HepG2 (cell line): ENCODE measurements around the gene ZNF226. TPM values are rescaled to one million over a fixed set of nuclear protein-coding genes. Genes with fewer than 3 reads are reported as not detected.

Experiments used
- ATAC-seq: fragments of 200-7000 bp; cut with Tn5 transposase; 3 replicates; pipeline ENCODE4 v1.9.1; 2020; ENCODE audit warnings: mild to moderate bottlenecking, moderate library complexity
- BruUV-seq: library from RNA; stranded (reverse); fragments of 400-500 nt; replicated peaks from 2 replicates; lab custom pipeline; 2021; lab: Mats Ljungman, UMichigan
- CTCF ChIA-PET: fragments of 300-600 bp; formaldehyde crosslinking; extraction: SDS; loops from one replicate; lab custom pipeline; 2021; ENCODE audit warnings: low total read pairs, inconsistent platforms, low intra/inter-chr PET ratio; lab: Yijun Ruan, JAX
- POLR2A ChIA-PET: fragments of 350-600 bp; sonication (Branson Sonifier 250); formaldehyde crosslinking; loops from one replicate; lab custom pipeline; 2020; ENCODE audit warnings: antibody characterized with exemption, inconsistent platforms; lab: Yijun Ruan, JAX
- DNase-seq: peaks from one replicate; pipeline ENCODE4 v3.0.0-alpha.2; 2015; ENCODE audit warnings: low spot score
- FAIRE-seq: peaks from 3 replicates; lab custom pipeline; 2011; peaks lifted over from hg19 to GRCh38; lab: Jason Lieb, UNC
- H2AFZ ChIP-seq: one replicate; pipeline ENCODE4 v1.6.1; 2011; ENCODE audit warnings: low read length, inconsistent platforms
- H3K27ac ChIP-seq: fragments of 300-600 bp; 3 replicates; pipeline ENCODE4 v1.8.0; 2011; ENCODE audit warnings: mixed run types, mild to moderate bottlenecking, mixed read lengths, low read length, inconsistent platforms; ENCODE audit not compliant: insufficient read depth; ENCODE audit errors: extremely low read length
- H3K27me3 ChIP-seq, 2 experiments: fragments of 200-600 bp in 1 of 2; 2 replicates in 1 of 2; 3 replicates in 1 of 2; pipeline versions ENCODE4 v1.6.0 to v1.8.0; 2011; ENCODE audit warnings: low read length in 2 of 2, mild to moderate bottlenecking in 2 of 2, moderate library complexity in 2 of 2, inconsistent platforms in 1 of 2; ENCODE audit not compliant: insufficient read depth in 2 of 2, control insufficient read depth in 1 of 2
- H3K36me3 ChIP-seq, 2 experiments: fragments of 200-600 bp in 1 of 2; replicated peaks in 1 of 2; 2 replicates in 1 of 2; 3 replicates in 1 of 2; pipeline versions ENCODE4 v1.5.1 to v1.8.0; 2011; ENCODE audit warnings: low read length in 2 of 2, inconsistent platforms in 1 of 2; ENCODE audit not compliant: insufficient read depth in 2 of 2, control insufficient read depth in 1 of 2
- H3K4me1 ChIP-seq: 2 replicates; pipeline ENCODE4 v1.5.1; 2012; ENCODE audit warnings: low read length, inconsistent platforms; ENCODE audit not compliant: insufficient read depth
- H3K4me2 ChIP-seq: 2 replicates; pipeline ENCODE4 v1.6.0; 2011; ENCODE audit warnings: low read depth, low read length, inconsistent platforms
- H3K4me3 ChIP-seq, 3 experiments: fragments of 200-600 bp in 1 of 3; sonication (generic), shearing (Covaris generic) in 1 of 3; replicated peaks in 1 of 3; 2 replicates each; pipeline ENCODE4 v1.5.1; 2011 to 2016; ENCODE audit warnings: low read length in 3 of 3, inconsistent platforms in 2 of 3, low read depth in 2 of 3, mild to moderate bottlenecking in 2 of 3, control low read depth in 1 of 3, mixed read lengths in 1 of 3; ENCODE audit not compliant: insufficient read depth in 1 of 3
- H3K79me2 ChIP-seq: one replicate; pipeline ENCODE4 v1.6.1; 2011; ENCODE audit warnings: low read length, inconsistent platforms; ENCODE audit not compliant: insufficient read depth
- H3K9ac ChIP-seq: 2 replicates; pipeline ENCODE4 v1.6.0; 2011; ENCODE audit warnings: mild to moderate bottlenecking, low read depth, low read length, inconsistent platforms; ENCODE audit not compliant: insufficient read depth
- H3K9me3 ChIP-seq: 2 replicates; pipeline ENCODE4 v1.5.1; 2012; ENCODE audit warnings: mild to moderate bottlenecking, low read length
- H4K20me1 ChIP-seq: 2 replicates; pipeline ENCODE4 v1.6.0; 2011; ENCODE audit warnings: inconsistent platforms, mild to moderate bottlenecking, low read length, moderate library complexity; ENCODE audit not compliant: insufficient read depth
- ATF2 ChIP-seq: sonication (generic); formaldehyde crosslinking; IDR thresholded peaks from 2 replicates; pipeline ENCODE4 v1.4.0; 2020; ENCODE audit warnings: missing genetic modification reagents
- FOXA1 ChIP-seq, 2 experiments: fragments of 450-650 bp in 1 of 2; sonication (generic) in 1 of 2; formaldehyde crosslinking in 1 of 2; IDR thresholded peaks; 2 replicates each; pipeline versions ENCODE4 v1.4.0 to v1.6.1; 2016 to 2020; ENCODE audit warnings: missing genetic modification reagents in 1 of 2
- LCORL ChIP-seq, 2 experiments: fragments of 450-650 bp in 1 of 2; sonication (generic) in 1 of 2; formaldehyde crosslinking in 1 of 2; IDR thresholded peaks; 2 replicates each; pipeline versions ENCODE4 v1.5.0 to v1.6.1; 2017 to 2020; ENCODE audit warnings: antibody characterized with exemption in 1 of 2, missing genetic modification reagents in 1 of 2
- MAFF ChIP-seq: IDR thresholded peaks from 2 replicates; pipeline ENCODE4 v1.6.1; 2011; ENCODE audit warnings: low read depth, low read length, improper control_type of control experiment
- MLX ChIP-seq: IDR thresholded peaks from 2 replicates; pipeline ENCODE4 v1.6.1; 2016
- PHF5A ChIP-seq: IDR thresholded peaks from one replicate; pipeline ENCODE4 v1.6.1; 2018; ENCODE audit warnings: low read depth, missing genetic modification reagents; ENCODE audit not compliant: unreplicated experiment
- RAD51 ChIP-seq: fragments of 450-650 bp; IDR thresholded peaks from 2 replicates; pipeline ENCODE4 v1.6.1; 2016; ENCODE audit warnings: borderline replicate concordance
- TGIF2 ChIP-seq: IDR thresholded peaks from 2 replicates; pipeline ENCODE4 v1.6.1; 2016; ENCODE audit warnings: control low read depth, missing compliant biosample characterization
- ZBTB21 ChIP-seq: sonication (generic); formaldehyde crosslinking; IDR thresholded peaks from 2 replicates; pipeline ENCODE4 v1.4.0; 2020; ENCODE audit warnings: missing genetic modification reagents
- ZBTB7B ChIP-seq: sonication (generic); formaldehyde crosslinking; IDR thresholded peaks from 2 replicates; pipeline ENCODE4 v1.4.0; 2020; ENCODE audit warnings: missing genetic modification reagents
- ZNF263 ChIP-seq: sonication (generic); formaldehyde crosslinking; IDR thresholded peaks from 2 replicates; pipeline ENCODE4 v1.4.0; 2020; ENCODE audit warnings: missing genetic modification reagents
- ZNF367 ChIP-seq: sonication (generic); formaldehyde crosslinking; IDR thresholded peaks from 2 replicates; pipeline ENCODE4 v1.4.0; 2020; ENCODE audit warnings: missing genetic modification reagents, borderline replicate concordance
- ZNF503 ChIP-seq: sonication (generic); formaldehyde crosslinking; IDR thresholded peaks from 2 replicates; pipeline ENCODE4 v1.4.0; 2020; ENCODE audit warnings: missing genetic modification reagents
- ZNF577 ChIP-seq: sonication (generic); formaldehyde crosslinking; IDR thresholded peaks from 2 replicates; pipeline ENCODE4 v1.4.0; 2020; ENCODE audit warnings: mild to moderate bottlenecking, low read depth, missing genetic modification reagents, borderline replicate concordance
- ZNF598 ChIP-seq: sonication (generic); formaldehyde crosslinking; IDR thresholded peaks from 2 replicates; pipeline ENCODE4 v1.5.1; 2020; ENCODE audit warnings: mild to moderate bottlenecking, missing genetic modification reagents, borderline replicate concordance
- ZSCAN25 ChIP-seq: sonication (generic); formaldehyde crosslinking; IDR thresholded peaks from 2 replicates; pipeline ENCODE4 v1.8.0; 2022; ENCODE audit warnings: mild to moderate bottlenecking, missing genetic modification reagents
- WGBS: methylation state at CpG from one replicate; pipeline ENCODE4 v1.1.6; 2017; ENCODE audit warnings: low lambda C conversion rate; 5-methylcytosine and 5-hydroxymethylcytosine counted together
- in situ Hi-C: cut with HindIII; loops from 2 replicates; pipeline ENCODE4 v1.10.0; 2017; ENCODE audit warnings: low pct_unique_long_range_greater_than_20kb; ENCODE audit not compliant: extremely low pct_ligation_motif_present
- intact Hi-C: fragments of 100-400 bp; cut with micrococcal nuclease; formaldehyde crosslinking; loops from one replicate; pipeline ENCODE4 v1.10.0; 2022; ENCODE audit not compliant: unreplicated experiment
- polyA plus RNA-seq, 8 experiments: library from polyadenylated mRNA; depleted of rRNA in 3 of 8; stranded (reverse) in 7 of 8; unstranded in 1 of 8; fragments of >200 nt; fragmentation: Illumina TruSeq in 4 of 8; extraction: Trizol in 4 of 8; gene quantifications; 2 replicates each; pipeline versions ENCODE4 v1.2.1 to v1.2.3, GENCODE V29; 2011 to 2016; ENCODE audit warnings: low read depth in 4 of 8, missing spikeins in 1 of 8, mixed read lengths in 1 of 8; ENCODE audit not compliant: insufficient read depth in 1 of 8
- total RNA-seq, 5 experiments: library from RNA; depleted of rRNA; stranded (reverse); fragments of >200 nt; fragmentation: Illumina TruSeq; extraction: Trizol; gene quantifications; 2 replicates each; pipeline ENCODE4 v1.2.3, GENCODE V29; 2016; ENCODE audit warnings: low read depth in 1 of 5
- TF ChIP-seq, protein P1 (sequence below): sonication (generic); formaldehyde crosslinking; IDR thresholded peaks from 2 replicates; pipeline ENCODE4 v1.8.0; 2022; ENCODE audit warnings: mild to moderate bottlenecking, missing genetic modification reagents, borderline replicate concordance

Gene ZNF226
- total and polyA plus RNA-seq, 2 of the 13 experiments (the other 11 are each of a cell fraction or from before 2014, with no cell fraction given), result 8.3 to 16.0 TPM

GRCh38 chr19:44204772-44205171, 39.9 kb downstream of the ZNF226 start (continued):
- TF ChIP-seq, protein P1, sequence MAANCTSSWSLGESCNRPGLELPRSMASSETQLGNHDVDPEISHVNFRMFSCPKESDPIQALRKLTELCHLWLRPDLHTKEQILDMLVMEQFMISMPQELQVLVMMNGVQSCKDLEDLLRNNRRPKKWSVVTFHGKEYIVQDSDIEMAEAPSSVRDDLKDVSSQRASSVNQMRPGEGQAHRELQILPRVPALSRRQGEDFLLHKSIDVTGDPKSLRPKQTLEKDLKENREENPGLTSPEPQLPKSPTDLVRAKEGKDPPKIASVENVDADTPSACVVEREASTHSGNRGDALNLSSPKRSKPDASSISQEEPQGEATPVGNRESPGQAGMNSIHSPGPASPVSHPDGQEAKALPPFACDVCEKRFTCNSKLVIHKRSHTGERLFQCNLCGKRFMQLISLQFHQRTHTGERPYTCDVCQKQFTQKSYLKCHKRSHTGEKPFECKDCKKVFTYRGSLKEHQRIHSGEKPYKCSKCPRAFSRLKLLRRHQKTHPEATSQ (CRISPR knock-in tag), result no peak
- TF ChIP-seq ZNF263, result no peak
- TF ChIP-seq ZNF503 (CRISPR knock-in tag), result no peak
- no peak for TF ChIP-seq MLX (CRISPR knock-in tag)
- TF ChIP-seq FOXA1 (IDR thresholded peaks at IDR 0.05), result no peak
- no peak for TF ChIP-seq FOXA1 (CRISPR knock-in tag; IDR thresholded peaks at IDR 0.05)
- TF ChIP-seq TGIF2 (CRISPR knock-in tag), result no peak

DNA sequence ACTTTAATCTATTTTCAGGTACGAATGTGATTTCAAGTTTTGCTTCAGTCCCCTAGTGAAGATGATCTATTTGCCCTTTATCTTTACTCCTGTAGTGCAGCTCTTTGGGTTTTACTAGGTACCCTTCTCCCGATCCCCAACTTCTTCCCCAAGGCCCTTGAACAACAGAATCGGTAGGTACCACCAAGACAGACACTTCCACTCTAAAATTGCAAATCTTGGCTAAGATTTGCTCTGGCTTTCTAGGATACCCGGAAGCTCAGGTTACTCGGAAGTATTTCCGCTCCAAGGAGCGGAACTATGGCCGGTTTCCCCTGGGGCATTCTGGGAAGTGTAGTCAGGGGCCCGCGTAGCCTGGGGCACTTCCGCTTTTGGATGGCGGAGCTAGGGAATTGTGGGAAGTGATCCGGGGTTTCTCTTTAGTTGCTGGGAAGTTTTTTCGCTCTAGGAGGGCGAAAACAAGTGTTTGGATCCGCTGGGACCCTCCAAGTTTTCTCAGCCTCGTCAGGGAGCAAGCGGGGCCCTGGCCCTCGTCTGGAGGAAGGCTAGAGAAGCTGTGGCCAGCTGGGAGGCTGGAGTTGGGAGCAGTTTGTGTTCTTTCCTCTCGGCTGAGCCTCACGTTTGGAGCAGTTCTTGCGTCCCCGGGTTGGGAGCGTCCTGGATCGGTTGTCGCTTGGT, 42.4 kb downstream of the ZNF226 start:
- peak; percentile 92 for FAIRE-seq
- BruUV-seq, result TSS peak; percentile 55
- POLR2A ChIA-PET, result interaction anchor here (0.9 to 2.6 kb wide), 10 partner anchors 42 to 293 kb away, joined by 3 to 36 read pairs (median 5); partner anchors contain the start of genes ZNF180, ZNF221, ZNF223 and ZNF224
- intact Hi-C loops (loop anchor here (10.0 kb wide), 1 partner anchor 98 kb away; the partner anchor contains the start of gene ZNF235), in situ Hi-C loops (no loop called here)
- Histone ChIP-seq H3K27ac (peak overlapping the region; percentile 66), H3K4me2 (peak overlapping the region; percentile 87), H3K4me3 (peak overlapping the region; percentile 80 to 94 (median 88)), H3K79me2 (no peaks in the 10 kb centered on the region), H3K4me1 (no peaks in the 10 kb centered on the region), H3K27me3 (peaks cover 0 to 3% of the 10 kb centered on the region in 2 experiments; a peak in 1 of 5 replicates), H3K9me3 (peaks cover 24% of the 10 kb centered on the region), H3K9ac (peak overlapping the region; percentile 83), H2AFZ (peak overlapping the region; percentile 97), H3K36me3 (no peaks in the 10 kb centered on the region), H4K20me1 (no peaks in the 10 kb centered on the region)
- WGBS, result 2% methylated on average over 21 of the region's 26 CpGs
- ATAC-seq, result peak; percentile 99
- CTCF ChIA-PET, result no interaction called here
- peak; percentile 94 for DNase-seq
- no peak for TF ChIP-seq ZSCAN25 (CRISPR knock-in tag)
- no peak; the same call in 1 of the 2 replicates for TF ChIP-seq ATF2 (CRISPR knock-in tag)
- no peak for TF ChIP-seq ZNF367 (CRISPR knock-in tag)
- TF ChIP-seq LCORL (IDR thresholded peaks at IDR 0.05), result no peak
- TF ChIP-seq LCORL (CRISPR knock-in tag; IDR thresholded peaks at IDR 0.05), result no peak
- no peak for TF ChIP-seq PHF5A (CRISPR knock-in tag)
- TF ChIP-seq ZBTB21, result no peak
- TF ChIP-seq ZNF598 (CRISPR knock-in tag), result no peak
- TF ChIP-seq MAFF, result no peak
- TF ChIP-seq RAD51, result no peak
- no peak for TF ChIP-seq ZBTB7B (CRISPR knock-in tag)
- TF ChIP-seq ZNF577 (CRISPR knock-in tag), result no peak
